HG03159 (cell line): ENCODE data around the gene PRELP.
"Not testable (repeated sequence)": the region's sequence is repeated elsewhere in the genome, so short reads cannot be mapped to it uniquely, and the experiment has no call there.

Source experiments
- ATAC-seq: cut with Tn5 transposase; IDR thresholded peaks from one replicate; pipeline ENCODE4 v1.9.1; 2021; ENCODE audit warnings: mild to moderate bottlenecking, moderate library complexity; ENCODE audit not compliant: unreplicated experiment

Gene PRELP

DNA sequence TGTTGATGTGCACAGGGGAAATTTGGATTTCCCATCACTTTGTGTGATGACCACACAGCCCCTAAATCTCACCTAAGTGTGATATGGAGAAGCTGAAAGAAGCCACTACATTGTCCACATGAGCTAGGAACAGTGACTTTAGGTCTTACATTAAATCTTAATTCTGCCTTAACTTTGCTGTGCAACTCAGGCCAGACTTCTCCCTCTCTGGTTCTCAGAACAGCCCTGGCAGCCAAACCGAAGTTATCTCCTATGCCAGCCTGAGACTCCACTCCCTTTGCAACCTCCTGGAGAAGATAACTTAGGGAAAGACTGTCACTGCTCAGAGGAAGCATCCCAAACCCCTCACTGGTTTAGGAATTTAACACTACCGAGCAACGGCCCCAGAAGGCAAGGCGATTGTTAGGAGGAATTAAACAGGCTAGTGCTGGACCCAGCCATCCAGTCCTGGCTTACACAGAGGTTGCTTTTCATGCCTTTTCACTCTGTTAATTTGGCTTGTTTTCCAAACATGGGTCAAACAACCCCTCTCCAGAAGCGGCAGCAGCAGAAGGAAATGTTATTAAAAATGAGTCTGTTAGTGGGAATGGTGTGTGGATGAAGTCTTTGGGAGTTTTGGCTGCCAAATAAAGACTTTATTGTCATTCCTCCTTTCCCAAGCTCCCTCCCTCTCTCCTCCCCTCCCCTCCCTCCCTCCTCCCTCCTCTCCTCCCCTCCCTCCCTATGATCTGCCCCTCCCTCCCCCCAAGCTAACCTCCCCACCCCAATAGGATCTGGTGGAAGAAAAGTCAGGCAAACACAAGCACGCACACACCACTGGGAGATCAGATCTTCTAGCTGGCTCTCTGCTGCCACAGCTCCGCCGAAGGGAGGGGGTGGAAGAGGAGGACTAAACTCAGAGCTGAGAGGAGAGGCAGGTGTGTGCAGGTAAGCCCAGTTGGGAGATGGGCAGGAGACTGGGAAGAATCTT, at the start of gene PRELP:
PRELP (plus strand) TSS at position 795 of the 970 bp plus-strand sequence. CDS start 7,379 bp downstream, outside the sequence.
- ATAC-seq, result no peak

DNA sequence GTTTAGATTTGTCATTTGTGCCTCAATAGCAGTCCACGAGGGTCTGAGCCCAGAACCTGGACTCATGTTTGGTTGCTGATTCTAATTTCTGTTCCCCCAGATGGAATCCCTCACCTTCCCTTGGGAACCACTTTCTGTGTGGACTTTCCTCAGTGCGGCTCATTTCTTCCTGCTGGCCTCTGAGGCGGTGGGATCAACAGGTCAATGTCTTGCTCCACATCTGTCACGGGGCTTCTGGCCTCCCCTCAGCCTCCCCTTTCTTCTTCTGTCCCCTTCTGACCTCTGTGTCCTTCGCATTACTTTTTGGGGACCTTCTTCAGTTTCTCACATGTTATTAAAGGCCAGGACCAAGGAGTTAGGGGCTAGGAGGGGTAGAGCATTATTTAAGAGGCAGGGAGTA, 49.2 kb upstream of the PRELP start:
- ATAC-seq, result no peak

DNA sequence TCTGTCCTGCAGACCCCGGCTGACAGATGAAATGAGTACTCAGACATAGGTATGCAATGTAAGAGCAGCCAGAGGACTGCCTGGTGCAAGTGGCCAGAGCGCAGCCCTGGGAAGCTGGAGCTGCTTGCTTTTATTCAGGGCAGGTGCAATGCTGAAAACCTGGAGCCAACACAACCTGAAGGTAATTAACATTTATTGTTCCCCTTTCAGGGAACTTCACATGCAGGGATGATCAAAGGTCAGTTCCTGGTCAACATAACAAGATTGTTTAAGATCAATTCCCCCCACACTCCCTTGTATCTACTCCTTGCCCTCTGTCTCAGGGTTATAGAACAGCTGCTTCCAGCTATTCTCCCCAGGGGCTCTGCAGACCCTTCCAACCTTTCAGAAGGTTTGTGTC, 48.7 kb upstream of the PRELP start:
- ATAC-seq, result no peak

DNA sequence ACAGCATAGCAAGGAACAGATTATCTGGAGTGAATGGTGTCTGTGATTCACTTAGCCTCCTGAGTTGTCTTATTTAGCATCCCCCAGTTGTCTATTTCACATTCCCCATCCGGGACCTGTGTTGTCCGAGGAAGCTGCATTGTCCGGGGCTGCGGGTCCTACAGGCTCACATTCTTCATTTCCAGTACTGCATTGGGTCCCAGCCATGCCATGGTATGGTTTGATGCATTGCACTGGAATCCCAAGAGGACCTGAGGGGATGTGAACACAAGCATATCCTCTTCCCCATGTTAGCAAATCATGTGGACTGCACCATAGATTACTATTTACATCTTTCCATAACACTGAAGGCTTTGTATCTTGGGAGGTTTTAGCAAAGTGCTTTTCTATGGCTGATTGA, 48.2 kb upstream of the PRELP start:
- ATAC-seq, result no peak

DNA sequence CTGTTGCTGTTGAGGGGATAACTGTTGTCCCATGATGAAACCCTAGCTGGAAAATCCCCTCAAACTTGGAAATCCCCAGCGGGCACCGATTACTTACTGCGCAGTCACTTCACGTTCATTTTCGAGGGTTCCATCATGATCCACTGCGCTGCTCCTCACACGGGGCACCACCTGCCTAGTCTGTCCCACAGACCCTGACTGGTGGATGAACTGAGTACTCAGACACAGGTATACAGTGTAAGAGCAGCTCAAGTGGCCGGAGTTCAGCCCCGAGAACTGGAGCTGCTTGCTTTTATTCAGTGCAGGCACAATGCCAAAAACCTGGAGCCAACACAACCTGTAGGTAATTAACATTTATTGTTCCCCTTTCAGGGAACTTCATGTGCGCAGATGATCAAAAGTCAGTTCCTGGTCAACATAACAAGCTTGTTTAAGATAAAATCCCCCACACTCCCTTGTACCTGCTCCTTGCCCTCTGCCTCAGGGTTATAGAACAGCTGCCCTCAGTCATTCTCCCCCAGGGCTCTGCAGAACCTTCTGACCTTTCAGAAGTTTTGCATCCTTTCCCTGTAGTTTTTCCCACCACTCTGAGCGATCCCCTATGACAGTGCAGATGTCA, 46.5 kb upstream of the PRELP start:
- ATAC-seq, result no peak

DNA sequence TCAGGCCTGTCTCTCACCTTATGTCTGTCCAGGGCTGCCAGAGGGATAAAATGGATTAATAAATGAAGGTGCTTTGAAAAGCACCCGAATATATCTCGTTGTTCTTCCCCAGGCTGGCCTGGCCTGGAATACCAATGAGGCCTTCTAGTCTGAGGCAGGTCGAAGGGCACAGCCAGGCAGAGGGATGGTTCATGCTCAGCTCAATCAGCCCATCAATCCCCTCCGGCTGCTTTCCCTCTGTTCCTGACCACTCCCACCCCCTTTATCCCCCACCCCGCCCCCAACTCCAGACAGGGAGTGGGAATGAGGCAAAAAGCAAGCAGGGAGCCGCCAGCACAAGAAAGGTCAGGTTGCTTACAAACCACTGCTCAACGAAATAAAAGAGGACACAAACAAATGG, 40.0 kb upstream of the PRELP start:
- ATAC-seq, result no peak

DNA sequence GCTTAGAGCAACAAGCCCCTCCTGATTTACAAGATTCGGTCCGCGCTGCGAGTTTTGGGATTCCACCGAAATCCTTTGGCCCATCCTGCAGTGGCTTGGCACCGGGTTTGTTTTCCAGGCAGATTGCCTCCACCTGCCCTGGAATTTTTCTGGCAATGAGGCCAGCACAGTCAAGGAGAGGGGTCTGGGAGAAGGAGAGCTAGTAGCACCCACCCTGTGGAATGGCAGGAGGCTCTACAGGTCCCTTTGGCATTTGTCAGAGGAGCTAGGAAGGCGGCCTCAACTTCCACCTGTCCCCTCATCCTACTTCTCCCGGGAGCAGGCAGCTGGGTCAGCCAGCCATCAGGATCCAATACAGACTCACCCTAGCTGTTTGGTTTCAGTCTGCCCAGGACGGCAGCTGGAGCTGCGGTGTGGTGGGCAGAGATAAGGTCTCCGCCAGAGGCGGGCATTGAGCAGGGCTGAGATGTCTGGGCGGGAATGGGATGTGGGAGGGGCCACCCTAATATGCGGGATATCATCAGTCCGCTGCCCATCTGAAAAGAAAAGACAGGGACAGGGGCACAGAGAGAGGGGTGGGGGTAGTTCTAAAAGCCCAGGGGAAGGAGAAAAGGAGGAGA, 37.8 kb upstream of the PRELP start:
- no peak for ATAC-seq

DNA sequence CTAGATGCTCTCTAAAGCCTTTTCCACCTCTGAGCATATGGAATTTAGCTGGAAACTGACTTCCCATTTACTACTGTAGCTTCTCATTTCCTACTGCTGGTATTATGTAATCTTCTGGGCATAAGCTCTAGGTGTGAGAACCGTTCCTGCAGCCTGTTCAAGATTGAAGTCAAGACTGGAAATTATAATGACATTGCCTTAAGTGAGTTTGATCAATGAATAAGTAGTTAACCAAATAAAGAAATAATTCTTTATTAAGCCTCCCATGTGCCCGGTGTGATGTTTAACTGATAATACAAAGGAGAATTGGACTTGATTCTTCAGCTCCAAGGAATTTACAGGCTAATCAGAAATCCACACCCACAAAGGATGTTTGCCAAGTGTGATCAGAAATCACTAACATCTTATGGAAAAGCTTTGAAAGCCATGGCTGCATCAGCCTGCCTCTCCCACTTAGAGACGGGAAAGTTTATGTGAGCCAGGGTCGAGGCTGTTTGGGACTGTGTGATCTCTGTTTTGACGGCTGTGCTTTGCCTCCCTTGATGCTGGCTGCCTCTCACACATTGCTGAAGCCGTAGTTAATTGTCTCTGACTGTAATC, 36.4 kb upstream of the PRELP start:
- no peak for ATAC-seq

DNA sequence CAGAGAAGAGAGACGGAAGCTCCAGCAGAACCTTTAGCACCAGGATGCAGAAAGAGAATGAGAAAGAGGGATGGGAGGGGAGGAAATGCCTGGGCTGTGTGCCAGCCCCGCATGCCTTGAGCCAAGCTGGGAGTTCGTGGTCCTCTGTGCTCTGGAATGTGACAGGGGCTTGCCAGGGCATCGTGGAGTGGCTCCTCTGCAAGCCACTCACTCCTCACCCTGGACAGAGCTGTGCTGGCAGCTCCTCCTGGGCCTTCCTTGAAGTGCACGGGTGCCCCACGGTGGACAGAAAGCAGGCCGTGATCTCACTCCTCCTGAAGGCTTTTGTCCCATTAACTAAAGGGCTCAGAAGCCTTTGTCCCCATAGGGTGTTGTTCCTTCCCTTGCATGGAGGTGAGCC, 34.8 kb upstream of the PRELP start:
- no peak for ATAC-seq

DNA sequence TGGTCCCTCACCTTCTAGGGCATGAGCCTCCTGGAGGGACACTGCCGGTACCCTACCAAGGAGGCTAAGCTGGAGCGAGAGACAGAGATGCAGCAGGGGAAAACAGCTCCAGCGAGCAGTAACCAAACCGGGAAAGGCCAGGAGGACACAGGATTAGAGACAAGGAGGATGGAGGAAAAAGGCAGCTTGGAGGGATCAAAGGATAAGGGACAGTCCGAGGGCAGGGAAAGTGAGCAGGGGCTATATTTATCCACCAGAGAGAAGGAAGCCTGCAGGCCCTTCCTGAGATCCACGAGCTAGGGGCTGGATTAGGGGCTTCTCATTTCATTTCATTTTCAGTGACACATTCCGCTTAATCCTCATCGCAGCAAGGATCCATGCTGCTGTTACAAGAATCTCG, 33.8 kb upstream of the PRELP start:
- no peak for ATAC-seq

DNA sequence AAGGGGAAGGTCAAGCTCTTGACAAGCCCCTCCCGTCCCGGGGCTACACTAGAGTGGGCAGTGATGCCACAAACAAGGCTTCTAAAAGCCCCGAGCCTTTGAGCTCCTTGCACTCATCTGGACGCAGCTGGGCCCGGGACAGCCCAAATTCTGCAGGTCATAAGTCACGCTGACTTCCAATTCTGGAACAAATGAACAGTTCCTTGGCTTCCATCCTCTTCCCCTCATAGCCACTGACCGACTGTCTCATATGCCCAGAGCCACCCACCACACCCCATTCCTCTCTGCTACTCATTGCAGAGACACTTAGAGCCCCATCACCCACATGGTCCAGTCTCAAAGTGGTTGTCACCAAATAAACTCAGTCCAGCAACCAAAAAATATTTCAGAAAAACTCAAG, 32.8 kb upstream of the PRELP start:
- ATAC-seq, result no peak

DNA sequence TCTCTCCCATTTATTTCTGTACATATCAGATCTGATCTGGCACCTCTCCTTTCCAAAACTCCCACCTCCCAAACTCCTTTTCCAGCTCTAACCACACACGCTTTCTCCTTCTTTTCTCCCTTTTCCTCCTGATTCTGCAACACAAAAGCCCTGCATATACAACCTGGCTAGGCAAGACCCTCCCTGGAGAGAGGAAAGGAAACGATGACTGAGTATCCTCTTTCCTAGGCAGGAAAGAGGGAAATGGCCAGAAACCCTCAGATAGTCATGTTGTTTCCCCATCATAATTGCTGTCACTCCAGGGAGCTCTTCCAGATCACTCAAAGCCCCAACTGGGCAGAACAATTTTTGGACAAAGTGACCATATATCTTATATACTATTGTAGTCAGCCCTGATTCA, 32.3 kb upstream of the PRELP start:
- ATAC-seq, result no peak

DNA sequence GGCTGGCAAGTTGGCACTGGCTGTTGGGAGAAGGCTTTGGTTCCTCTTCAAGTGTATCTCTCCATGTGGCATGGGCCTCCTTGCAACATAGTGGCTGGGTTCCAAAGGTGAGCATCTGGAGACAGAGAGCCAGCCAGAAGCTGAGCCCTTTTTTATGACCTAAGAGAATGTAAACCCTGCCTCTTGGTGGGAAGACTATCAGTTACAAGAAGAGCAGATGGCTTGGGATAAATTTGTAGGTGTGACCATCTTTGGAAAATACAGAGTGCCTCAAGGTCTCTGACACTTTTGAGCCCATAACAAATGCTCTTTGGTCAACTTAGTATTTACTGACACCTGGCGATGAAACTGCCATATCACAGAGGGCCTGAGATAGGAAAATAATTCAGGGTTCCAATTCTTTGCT, 31.4 kb upstream of the PRELP start:
- no peak for ATAC-seq

DNA sequence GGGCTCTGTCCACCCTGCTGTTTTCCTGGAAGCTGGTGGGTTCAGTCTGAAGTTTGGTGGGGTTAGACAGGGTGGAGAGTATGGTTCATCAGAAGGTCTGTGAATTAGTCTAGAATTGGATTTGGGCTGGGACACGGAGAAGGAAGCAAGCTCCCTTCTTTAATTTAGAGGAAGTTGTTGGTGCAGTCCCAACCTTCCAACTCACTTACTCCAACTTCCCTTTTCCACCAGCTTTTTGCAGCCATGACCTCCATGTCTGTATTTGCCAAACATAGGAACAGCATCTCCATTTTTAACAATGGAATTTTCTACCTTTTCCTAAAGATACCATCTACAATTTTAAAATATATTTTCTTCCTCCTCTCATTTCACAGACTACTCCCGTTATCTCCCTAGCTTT, 28.5 kb upstream of the PRELP start:
- ATAC-seq, result no peak

DNA sequence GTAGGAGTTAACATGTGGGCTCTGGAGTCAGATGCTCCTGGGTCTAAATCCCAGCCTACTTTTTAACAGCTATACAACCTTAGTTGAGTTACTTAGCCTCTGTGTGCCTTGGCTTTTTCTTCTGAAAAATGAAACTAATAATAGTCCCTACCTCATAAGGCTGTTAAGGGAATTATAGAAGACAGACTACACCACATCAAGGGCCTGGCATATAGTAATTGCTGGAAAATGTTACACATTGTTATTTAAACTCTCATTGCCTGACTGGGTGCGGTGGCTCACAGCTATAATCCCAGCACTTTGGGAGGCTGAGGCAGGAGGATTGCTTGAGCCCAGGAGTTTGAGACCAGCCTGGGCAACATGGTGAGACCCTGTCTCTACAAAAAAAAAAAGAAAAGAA, 28.0 kb upstream of the PRELP start:
- not testable (repeated sequence) for ATAC-seq

DNA sequence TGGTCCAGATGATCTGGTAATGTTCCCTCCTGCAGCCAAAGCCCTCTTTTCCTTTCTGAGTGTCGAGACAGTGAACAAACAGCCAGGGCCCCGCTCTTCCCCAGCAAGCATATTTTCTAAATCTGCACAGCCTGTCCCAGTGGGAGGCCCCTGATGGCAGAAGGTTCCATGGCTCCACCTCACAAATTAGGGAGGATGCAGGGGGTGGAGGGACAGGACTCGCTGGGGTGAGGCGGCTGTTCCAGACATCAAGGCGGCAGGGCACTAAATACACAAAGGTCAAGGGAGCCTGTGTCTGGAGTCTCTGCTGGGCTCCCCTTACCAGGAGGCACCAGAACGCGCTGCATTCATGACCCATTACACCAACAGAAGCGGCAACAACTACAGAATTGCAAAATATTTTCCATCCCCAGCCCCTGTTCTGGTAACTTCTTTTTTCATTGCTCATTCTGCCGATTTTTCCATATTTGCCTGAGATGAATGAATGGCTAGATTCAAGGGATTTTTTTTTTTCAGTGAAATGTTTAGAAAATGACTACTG, 27.0 kb upstream of the PRELP start:
- no peak for ATAC-seq

DNA sequence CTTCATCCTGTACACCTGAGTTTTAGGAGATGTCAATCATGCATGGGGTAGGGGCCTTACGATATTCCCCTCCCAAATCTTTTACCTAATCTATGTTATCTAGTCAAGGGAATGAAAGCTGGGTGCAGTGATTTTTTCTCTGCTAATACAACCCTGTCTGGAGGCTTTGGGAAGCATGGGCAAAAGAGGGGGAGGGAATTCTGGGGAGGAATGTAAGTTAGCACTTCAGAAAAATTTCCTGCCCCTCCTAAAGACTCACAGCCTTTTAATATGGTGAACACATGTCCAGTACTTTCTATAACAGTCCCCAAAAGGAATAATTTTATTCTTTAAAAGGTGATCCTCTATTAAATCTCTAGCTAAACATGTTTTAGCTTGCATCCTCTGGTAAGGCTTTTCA, 25.6 kb upstream of the PRELP start:
- ATAC-seq, result no peak

DNA sequence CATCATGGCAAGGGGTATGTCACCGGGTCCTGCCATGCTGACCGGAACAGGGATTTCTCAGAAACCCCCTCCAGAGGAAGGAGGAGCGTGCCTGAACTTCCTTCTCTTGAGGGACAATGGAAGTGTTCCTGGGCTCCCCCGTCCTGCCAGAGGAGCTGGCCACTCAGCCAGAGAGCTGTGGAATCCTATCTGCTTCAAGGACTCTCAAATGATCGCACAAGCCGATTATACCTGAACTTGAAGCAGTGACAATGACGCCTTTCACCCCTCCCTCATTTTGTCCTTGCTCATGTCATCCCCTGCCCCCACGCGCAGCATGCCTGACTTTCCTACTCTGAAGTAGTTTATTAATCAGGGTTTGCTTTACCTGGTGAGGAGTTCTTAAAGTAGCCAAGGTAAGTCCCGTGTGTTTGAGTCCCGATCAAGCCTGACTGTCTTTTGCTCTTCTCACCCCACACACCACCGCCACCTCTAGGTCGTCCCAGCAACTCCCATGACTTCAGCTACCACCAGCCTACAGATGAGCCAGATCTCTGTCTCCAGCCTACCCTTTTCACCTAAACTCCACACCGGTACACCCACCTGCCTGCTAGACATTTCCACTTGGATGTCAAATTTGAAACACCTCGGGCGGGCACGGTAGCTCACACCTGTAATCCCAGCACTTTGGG, 25.0 kb upstream of the PRELP start:
- no peak for ATAC-seq

DNA sequence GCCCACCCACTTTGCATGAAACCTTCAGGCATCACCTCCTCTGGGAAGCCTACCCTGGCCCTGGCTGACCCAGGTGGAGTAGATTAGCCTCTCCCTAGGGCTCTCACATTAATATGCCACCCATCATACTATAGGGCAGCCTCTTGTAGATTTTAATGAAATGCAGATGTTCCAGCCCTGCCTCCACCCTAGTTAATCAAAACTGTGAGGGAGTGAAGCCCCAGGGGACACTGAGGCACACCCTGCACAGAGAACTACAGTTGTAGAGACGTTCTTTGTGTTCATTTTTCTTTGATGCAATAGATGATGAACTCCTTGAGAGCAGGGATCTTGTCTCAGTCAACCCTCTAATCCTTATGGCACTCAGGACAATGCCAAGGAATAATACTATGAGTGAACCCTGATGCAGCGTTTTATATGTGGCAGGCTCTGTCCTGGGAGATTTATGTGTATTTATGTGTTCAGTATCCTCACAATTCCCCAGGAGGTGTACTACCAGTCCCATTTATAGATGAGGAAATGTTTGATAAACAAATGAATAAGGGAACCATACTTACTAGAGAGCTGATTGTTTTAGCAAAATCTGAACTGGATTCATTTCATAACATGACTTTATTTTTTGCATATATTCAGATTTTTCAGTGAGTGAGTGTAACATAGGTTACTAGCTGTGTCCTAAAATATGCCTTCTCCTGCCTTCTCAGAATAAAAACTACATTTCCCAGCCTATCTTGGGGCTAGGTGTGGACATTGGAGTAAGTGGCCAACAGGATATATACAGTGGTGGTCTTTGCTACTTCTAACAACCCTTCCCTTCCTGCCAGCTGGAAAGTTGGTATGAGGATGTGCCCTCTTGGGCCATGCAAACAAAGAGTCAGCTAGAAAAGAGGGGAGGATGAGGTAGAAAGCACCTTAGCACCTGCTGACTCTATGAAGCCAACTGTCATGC, 23.5 kb upstream of the PRELP start:
- ATAC-seq, result no peak

DNA sequence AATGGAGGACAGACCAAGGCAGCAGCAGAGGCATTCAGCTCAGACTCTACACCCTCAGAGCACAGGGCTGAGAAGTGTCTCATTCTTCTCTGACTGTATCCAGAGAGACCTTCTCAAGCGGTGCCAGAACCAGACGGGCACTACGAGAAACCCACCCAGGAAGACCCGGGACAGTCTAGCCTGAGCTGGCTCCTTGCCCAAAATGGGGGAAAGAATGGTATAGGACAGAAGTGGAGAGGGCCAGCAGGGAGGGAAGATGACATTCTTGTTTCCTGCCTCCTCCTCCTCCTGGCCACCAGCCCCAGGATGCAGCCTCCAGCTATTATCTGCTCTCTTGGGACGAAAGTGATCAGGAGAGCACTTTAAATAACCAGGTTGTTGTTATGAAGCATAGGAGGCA, 22.6 kb upstream of the PRELP start:
- no peak for ATAC-seq
